HG03378 (cell line): ENCODE results near the gene PEX5L.
"Not testable (repeated sequence)": the region's sequence is repeated elsewhere in the genome, so short reads cannot be mapped to it uniquely, and the experiment has no call there.

Source experiments
- ATAC-seq: cut with Tn5 transposase; IDR thresholded peaks from one replicate; pipeline ENCODE4 v1.9.1; 2021; ENCODE audit warnings: mild to moderate bottlenecking, moderate library complexity; ENCODE audit not compliant: unreplicated experiment

Gene PEX5L

GRCh38 chr3:179794355-179794754, 242.4 kb downstream of the PEX5L start:
- ATAC-seq, result no peak

GRCh38 chr3:179791793-179792192, 244.9 kb downstream of the PEX5L start:
- ATAC-seq, result no peak

DNA sequence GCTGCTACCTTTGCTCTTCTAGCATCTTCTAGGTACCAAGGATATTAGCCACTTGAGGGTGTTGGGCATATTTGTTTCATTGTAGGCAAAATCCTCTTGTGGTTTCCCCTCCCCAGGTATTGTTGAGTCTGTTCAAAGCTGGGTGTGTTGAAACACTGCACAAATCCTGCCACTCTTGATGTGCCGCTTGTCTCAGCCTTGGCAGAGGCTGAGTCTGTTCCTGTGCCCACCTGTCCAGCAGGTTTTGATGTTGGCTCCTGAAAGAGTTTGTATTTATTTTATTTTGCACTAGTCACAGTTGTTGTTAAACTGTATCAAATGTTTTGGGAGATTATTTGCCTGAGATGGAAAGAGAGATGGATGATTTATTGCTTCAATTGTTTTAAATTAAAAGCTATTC, 247.7 kb downstream of the PEX5L start:
- no peak for ATAC-seq

DNA sequence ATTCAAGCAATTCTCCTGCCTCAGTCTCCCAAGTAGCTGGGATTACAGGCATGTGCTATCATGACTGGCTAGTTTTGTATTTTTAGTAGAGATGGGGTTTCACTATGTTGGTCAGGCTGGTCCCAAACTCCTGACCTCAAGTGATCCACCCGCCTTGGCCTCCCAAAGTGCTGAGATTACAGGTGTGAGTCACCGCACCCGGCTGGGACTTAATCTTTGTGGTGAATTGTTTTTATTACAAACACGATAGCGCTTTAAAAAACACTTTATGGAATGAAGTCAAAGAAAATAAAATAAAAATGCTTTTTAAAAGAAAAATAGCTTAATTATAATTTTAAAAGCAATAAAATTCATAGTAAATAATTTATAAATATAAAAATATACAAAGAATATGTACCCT, 253.9 kb downstream of the PEX5L start:
- not testable (repeated sequence) for ATAC-seq

DNA sequence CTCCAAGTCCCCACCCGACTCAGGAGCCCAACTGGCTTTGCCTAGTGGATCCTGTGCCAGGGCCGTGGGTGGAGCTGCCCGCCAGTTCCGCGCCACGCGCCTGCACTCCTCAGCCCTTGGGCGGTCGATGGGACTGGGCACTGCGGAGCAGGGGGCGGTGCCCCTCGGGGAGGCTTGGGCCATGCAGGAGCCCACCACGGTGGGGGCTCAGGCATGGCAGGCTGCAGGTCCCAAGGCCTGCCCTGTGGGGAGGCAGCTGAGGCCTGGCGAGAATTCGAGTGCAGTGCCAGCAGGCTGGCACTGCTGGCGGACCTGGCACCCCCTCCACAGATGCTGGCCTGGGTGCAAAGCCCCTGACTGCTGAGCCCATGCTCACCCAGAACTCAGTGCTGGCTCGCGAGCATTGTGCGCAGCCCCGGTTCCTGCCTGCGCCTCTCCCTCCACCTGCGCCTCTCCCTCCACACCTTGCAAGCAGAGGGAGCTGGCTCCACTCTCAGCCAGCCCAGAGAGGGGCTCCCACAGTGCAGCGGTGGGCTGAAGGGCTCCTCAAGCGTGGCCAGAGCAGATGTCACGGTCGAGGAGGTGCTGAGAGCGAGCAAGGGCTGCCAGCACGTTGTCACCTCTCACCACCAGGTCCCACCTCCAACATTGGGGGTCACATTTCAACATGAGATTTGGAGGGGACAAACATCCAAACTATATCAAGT, 261.2 kb downstream of the PEX5L start:
- ATAC-seq, result no peak

- no peak for ATAC-seq
Measured at GRCh38 chr3:179772297-179772696, 264.4 kb downstream of the PEX5L start.

DNA sequence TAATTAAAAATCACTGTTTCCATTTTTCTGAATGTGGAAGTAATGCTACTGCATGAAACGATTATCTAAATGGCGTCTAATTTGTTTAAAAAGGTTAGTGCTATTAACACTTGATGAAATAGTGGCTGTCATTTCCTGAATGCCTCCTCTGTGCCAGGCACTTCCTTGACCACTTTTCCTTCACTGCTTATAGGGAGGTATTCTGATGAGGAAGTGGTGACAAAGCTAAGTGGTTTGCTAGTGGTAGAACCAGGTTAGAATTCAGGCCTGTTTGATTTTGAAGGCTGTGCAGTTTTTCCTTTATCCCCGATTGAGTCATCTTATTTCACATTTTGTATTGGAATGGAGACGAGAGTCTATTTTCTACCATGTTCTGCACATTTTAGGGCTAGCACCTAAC, 264.9 kb downstream of the PEX5L start:
- no peak for ATAC-seq

DNA sequence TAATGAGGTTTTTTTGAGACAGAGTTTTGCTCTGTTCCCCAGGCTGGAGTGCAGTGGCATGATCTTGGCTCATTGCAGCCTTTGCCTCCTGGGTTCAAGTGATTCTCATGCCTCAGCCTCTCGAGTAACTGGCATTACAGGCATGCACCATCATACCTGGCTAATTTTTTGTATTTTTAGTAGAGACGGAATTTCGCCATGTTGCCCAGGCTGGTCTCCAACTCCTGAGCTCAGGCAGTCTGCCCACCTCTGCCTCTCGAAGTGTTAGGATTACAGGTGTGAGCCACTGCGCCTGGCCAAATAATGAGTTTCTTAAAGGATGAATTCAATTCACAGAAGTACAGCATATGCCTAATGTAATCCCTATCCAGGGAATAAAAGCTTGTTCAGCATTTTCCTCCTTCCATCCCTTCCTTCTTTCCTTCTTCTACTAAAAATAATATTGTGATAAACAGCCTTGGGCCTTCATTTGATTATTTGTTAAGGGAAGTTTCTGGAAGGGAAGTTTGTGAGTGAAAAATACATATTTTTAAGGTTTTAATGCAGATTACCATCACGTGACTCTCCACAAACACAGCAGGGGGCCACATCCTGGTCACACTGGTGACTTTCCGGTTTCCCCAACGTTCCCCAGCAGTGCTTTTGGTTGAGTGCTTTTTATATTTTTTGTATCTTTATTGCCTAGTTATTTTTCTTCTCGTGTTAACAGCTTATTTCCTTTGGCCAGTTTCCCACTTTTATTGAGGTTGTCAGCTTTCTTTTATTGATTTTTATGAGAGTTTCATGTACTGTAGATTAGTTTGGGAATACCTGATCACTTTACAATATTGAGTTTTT, 267.1 kb downstream of the PEX5L start:
- ATAC-seq, result no peak

DNA sequence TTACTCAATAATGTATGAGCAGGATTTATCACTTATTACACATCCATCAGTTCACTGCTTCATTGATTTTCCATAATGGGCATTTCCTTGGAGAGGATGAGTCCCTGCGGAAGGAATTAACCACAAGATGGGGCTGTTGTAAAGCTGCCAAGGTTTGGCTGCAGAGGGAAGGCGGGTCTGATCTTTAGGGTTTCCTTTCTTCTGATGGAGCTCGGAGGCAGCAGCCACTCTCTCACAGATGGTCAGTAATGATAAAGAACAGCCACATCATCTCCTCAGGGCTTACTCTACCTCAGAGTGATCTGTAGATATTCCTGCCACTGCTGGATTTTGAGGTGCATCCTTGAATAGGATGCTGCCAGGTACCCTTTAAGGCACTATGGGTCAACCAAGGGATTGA, 268.7 kb downstream of the PEX5L start:
- no peak for ATAC-seq

DNA sequence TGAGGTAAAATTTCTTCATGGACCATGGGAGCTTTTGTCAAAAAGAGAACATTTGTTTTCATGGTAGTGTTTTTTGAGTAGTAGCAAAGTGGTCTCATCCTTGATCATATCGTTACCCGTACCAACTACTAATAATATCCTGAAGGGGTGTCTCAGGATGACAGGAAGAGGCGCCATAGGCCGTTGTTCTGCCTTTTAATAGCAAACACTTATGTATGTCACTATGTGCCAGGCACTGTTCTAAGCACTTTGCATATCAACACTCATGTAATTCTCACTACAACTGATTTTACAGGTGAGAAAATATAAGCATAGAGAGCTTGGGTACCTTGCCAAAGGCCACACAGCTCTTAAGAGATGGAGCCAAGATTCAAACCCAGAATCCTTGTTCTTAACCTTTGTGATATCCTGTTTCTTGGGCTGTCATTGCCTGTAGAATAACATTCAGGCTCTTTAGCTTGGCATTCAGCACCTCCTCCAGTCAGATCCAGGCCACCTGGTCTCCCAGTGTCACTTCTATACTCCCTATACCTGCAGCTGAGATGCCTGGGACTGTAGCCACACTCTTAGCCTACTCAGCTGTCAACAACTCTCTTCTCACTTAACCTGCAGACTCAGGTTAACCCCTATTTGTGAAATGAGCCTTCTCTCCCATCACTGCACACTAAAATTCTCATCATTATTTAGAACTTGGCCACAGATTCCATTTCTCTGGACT, 270.2 kb downstream of the PEX5L start:
- ATAC-seq, result no peak

GRCh38 chr3:179765396-179765795, 271.3 kb downstream of the PEX5L start:
- ATAC-seq, result no peak

GRCh38 chr3:179760944-179761343, 275.8 kb downstream of the PEX5L start:
- ATAC-seq, result no peak

DNA sequence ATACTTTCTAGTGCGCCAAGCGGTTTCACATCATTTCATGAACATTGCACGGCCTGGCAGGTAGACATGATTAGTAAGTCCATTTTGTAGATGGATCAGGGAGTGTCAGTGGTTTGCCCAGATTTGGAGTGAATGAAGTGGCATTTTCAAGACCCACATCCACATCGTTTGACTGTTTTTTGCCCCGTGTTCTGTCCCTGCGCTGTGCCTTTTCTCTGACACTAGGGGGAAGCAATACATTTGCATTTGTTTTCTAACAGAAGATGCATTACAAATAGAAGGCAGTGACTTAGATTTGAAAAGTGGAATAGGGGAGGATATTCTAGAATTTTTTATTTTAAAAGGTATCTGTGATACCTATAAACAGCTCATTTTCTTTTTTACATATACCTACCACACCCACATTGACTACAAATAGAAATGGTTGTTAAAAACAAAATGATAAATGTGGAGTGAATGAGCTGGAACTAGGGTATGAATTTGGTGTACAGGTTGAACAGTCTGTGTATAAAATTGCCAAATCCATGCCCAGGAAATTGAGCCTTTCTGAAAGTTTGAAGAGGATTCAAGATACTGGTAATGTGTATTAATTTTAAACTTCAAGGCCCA, 285.9 kb downstream of the PEX5L start:
- peak; percentile 55 for ATAC-seq

- ATAC-seq, result no peak
Measured at GRCh38 chr3:179745716-179746115, 291.0 kb downstream of the PEX5L start.

DNA sequence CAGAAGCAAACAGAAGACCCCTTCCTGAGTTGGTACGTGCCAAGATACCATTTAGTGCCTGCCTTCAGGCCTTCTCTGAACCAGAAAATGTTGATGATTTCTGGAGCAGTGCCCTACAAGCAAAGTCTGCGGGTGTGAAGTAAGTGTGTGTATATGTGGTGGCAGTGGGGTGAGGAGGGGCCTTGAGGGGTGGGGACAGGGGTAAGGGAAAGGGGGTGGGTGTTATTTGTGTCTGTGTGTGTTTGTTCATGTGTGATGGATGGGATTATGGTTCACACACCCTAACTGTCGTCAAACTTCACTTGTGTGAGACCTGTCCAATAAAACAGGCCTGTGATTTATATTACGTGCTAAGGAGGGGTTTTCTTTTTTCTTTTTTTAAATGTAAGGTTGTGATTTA, 291.7 kb downstream of the PEX5L start:
- no peak for ATAC-seq
